ENCODE measurements around the gene ACTMAP.
A peak's percentile ranks its signal among the peaks of the same experiment; 100 is the strongest.
"Not testable (repeated sequence)": the region's sequence is repeated elsewhere in the genome, so short reads cannot be mapped to it uniquely, and the experiment has no call there.

The ACTMAP gene

GRCh38 chr19:40774916-40775631 is 24.8 kb upstream of the ACTMAP start, which contains the start of gene MIA:
TSS of gene MIA (plus strand) at chr19:40775521. CDS start at chr19:40775543, 22 bp downstream.
- Histone ChIP-seq H3K4me1 (ENCODE audit: low read depth, poor library complexity, severe bottlenecking) (peaks cover 12% of the 10 kb centered on the region), H3K79me2 (ENCODE audit: insufficient read depth, low read depth) (no peaks in the 10 kb centered on the region), H3K27me3 (ENCODE audit: insufficient read depth, low read depth) (peaks cover 25% of the 10 kb centered on the region), H2AFZ (ENCODE audit: low read depth) (no peak within 1 kb of the TSS), H3K9ac (no peak within 1 kb of the TSS), H3K4me2 (no peak within 1 kb of the TSS), H3K27ac (no peak within 1 kb of the TSS), H3K4me3 (IDR thresholded peaks at IDR 0.05; ENCODE audit: insufficient read depth, low read depth, low read length) (no peak within 1 kb of the TSS), H3K36me3 (ENCODE audit: insufficient read depth) (no peaks in the 10 kb centered on the region), H4K20me1 (ENCODE audit: insufficient read depth) (no peaks in the 10 kb centered on the region)
- TF ChIP-seq, protein P1, sequence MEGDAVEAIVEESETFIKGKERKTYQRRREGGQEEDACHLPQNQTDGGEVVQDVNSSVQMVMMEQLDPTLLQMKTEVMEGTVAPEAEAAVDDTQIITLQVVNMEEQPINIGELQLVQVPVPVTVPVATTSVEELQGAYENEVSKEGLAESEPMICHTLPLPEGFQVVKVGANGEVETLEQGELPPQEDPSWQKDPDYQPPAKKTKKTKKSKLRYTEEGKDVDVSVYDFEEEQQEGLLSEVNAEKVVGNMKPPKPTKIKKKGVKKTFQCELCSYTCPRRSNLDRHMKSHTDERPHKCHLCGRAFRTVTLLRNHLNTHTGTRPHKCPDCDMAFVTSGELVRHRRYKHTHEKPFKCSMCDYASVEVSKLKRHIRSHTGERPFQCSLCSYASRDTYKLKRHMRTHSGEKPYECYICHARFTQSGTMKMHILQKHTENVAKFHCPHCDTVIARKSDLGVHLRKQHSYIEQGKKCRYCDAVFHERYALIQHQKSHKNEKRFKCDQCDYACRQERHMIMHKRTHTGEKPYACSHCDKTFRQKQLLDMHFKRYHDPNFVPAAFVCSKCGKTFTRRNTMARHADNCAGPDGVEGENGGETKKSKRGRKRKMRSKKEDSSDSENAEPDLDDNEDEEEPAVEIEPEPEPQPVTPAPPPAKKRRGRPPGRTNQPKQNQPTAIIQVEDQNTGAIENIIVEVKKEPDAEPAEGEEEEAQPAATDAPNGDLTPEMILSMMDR (conservative IDR thresholded peaks at IDR 0.05; ENCODE audit: low read depth, low read length), result no peak

GRCh38 chr19:40771101-40771862 is 21.0 kb upstream of the ACTMAP start:
- not testable (repeated sequence) for H3K27ac ChIP-seq; H3K4me3 ChIP-seq (IDR thresholded peaks at IDR 0.05; ENCODE audit: insufficient read depth, low read depth, low read length); H3K79me2 ChIP-seq (ENCODE audit: insufficient read depth, low read depth); H3K36me3 ChIP-seq (ENCODE audit: insufficient read depth); H2AFZ ChIP-seq (ENCODE audit: low read depth); H4K20me1 ChIP-seq (ENCODE audit: insufficient read depth); H3K9ac ChIP-seq; H3K4me2 ChIP-seq
- Histone ChIP-seq H3K4me1 (ENCODE audit: low read depth, poor library complexity, severe bottlenecking) (peaks cover 13% of the 10 kb centered on the region), H3K27me3 (ENCODE audit: insufficient read depth, low read depth) (peaks cover 20% of the 10 kb centered on the region)

GRCh38 chr19:40768869-40769268 is 18.6 kb upstream of the ACTMAP start:
- H3K4me3 ChIP-seq (IDR thresholded peaks at IDR 0.05; ENCODE audit: insufficient read depth, low read depth, low read length), result no peak overlapping the region
- no peak overlapping the region for H3K9ac ChIP-seq
- 0 out of 2 replicates have a peak overlapping the region, but pooled peaks have one; percentile 6 for H3K4me2 ChIP-seq
- peaks cover 5% of the 10 kb centered on the region; the same call in 1 of the 2 replicates for H3K27me3 ChIP-seq (ENCODE audit: insufficient read depth, low read depth)
- no peaks in the 10 kb centered on the region for H4K20me1 ChIP-seq (ENCODE audit: insufficient read depth)
- TF ChIP-seq, protein P1 (conservative IDR thresholded peaks at IDR 0.05; ENCODE audit: low read depth, low read length), result no peak
- H3K27ac ChIP-seq, result 0 out of 2 replicates have a peak overlapping the region, but pooled peaks have one; percentile 26
- no peak overlapping the region for H2AFZ ChIP-seq (ENCODE audit: low read depth)
- no peaks in the 10 kb centered on the region for H3K79me2 ChIP-seq (ENCODE audit: insufficient read depth, low read depth)
- H3K4me1 ChIP-seq (ENCODE audit: low read depth, poor library complexity, severe bottlenecking), result peaks cover 10% of the 10 kb centered on the region
- H3K36me3 ChIP-seq (ENCODE audit: insufficient read depth), result peaks cover 19% of the 10 kb centered on the region; the same call in 1 of the 2 replicates

GRCh38 chr19:40766385-40766784 is 16.1 kb upstream of the ACTMAP start:
- not testable (repeated sequence) for H3K4me1 ChIP-seq (ENCODE audit: low read depth, poor library complexity, severe bottlenecking); H3K27ac ChIP-seq; H3K4me3 ChIP-seq (IDR thresholded peaks at IDR 0.05; ENCODE audit: insufficient read depth, low read depth, low read length); H2AFZ ChIP-seq (ENCODE audit: low read depth); H3K9ac ChIP-seq; H3K4me2 ChIP-seq; H4K20me1 ChIP-seq (ENCODE audit: insufficient read depth); H3K27me3 ChIP-seq (ENCODE audit: insufficient read depth, low read depth); H3K79me2 ChIP-seq (ENCODE audit: insufficient read depth, low read depth)
- peaks cover 34% of the 10 kb centered on the region; the same call in 1 of the 2 replicates for H3K36me3 ChIP-seq (ENCODE audit: insufficient read depth)

GRCh38 chr19:40763963-40764362 is 13.7 kb upstream of the ACTMAP start:
- Histone ChIP-seq H3K79me2 (ENCODE audit: insufficient read depth, low read depth) (no peaks in the 10 kb centered on the region), H3K4me1 (ENCODE audit: low read depth, poor library complexity, severe bottlenecking) (peaks cover 10% of the 10 kb centered on the region), H4K20me1 (ENCODE audit: insufficient read depth) (0 out of 2 replicates have a peak, but pooled peaks cover 4% of the 10 kb centered on the region), H3K4me3 (IDR thresholded peaks at IDR 0.05; ENCODE audit: insufficient read depth, low read depth, low read length) (no peak overlapping the region), H3K4me2 (no peak overlapping the region), H3K27ac (no peak overlapping the region), H3K36me3 (ENCODE audit: insufficient read depth) (peaks cover 50% of the 10 kb centered on the region; the same call in 1 of the 2 replicates), H2AFZ (ENCODE audit: low read depth) (no peak overlapping the region), H3K9ac (no peak overlapping the region), H3K27me3 (ENCODE audit: insufficient read depth, low read depth) (no peaks in the 10 kb centered on the region)
- TF ChIP-seq, protein P1 (conservative IDR thresholded peaks at IDR 0.05; ENCODE audit: low read depth, low read length), result no peak
